Parathyroid adenoma (tissue), 2 donors: ENCODE data around the gene FBXO22.

Experiments
- H2AFZ ChIP-seq: fragments of 300-600 bp; sonication (generic); one replicate; pipeline ENCODE4 v1.7.0; 2017; ENCODE audit warnings: antibody characterized with exemption, mild to moderate bottlenecking
- H3K27ac ChIP-seq: fragments of 300-600 bp; sonication (generic); one replicate; pipeline ENCODE4 v1.7.0; 2017
- H3K27me3 ChIP-seq: fragments of 300-600 bp; sonication (generic); one replicate; pipeline ENCODE4 v1.7.0; 2017; ENCODE audit warnings: low read length; ENCODE audit not compliant: control insufficient read depth, insufficient read depth
- H3K36me3 ChIP-seq: fragments of 300-600 bp; sonication (generic); one replicate; pipeline ENCODE4 v1.7.0; 2017; ENCODE audit warnings: low read length; ENCODE audit not compliant: control insufficient read depth, insufficient read depth
- H3K4me1 ChIP-seq: fragments of 300-600 bp; sonication (generic); one replicate; pipeline ENCODE4 v1.7.0; 2017; ENCODE audit warnings: control low read depth
- H3K4me2 ChIP-seq: fragments of 300-600 bp; sonication (generic); one replicate; pipeline ENCODE4 v1.7.0; 2017; ENCODE audit warnings: low read length
- H3K4me3 ChIP-seq: fragments of 300-600 bp; sonication (generic); one replicate; pipeline ENCODE4 v1.7.0; 2017; ENCODE audit warnings: low read depth, low read length
- H3K79me2 ChIP-seq: fragments of 300-600 bp; sonication (generic); one replicate; pipeline ENCODE4 v1.7.0; 2017; ENCODE audit warnings: control low read depth
- H3K9ac ChIP-seq: fragments of 300-600 bp; sonication (generic); one replicate; pipeline ENCODE4 v1.7.0; 2017; ENCODE audit warnings: mild to moderate bottlenecking
- H3K9me3 ChIP-seq: fragments of 300-600 bp; sonication (generic); one replicate; pipeline ENCODE4 v1.7.0; 2017; ENCODE audit warnings: low read length; ENCODE audit not compliant: control insufficient read depth
- CTCF ChIP-seq: fragments of 300-600 bp; sonication (generic); IDR thresholded peaks from one replicate; pipeline ENCODE4 v1.7.0; 2017; ENCODE audit warnings: antibody characterized with exemption, mild to moderate bottlenecking
- donor health status: primary hyperparathyroidism.

The FBXO22 gene

GRCh38 chr15:75942464-75942863 lies 38.8 kb downstream of the FBXO22 start:
- no peaks in the 10 kb centered on the region for H3K9me3 ChIP-seq
- H3K9ac ChIP-seq, result no peak overlapping the region
- no peak overlapping the region for H3K27ac ChIP-seq
- no peaks in the 10 kb centered on the region for H3K4me1 ChIP-seq
- H3K27me3 ChIP-seq, result no peaks in the 10 kb centered on the region
- H3K36me3 ChIP-seq, result no peaks in the 10 kb centered on the region
- H3K4me2 ChIP-seq, result no peak overlapping the region
- no peak overlapping the region for H2AFZ ChIP-seq
- no peaks in the 10 kb centered on the region for H3K79me2 ChIP-seq
- TF ChIP-seq CTCF, result no peak
- no peak overlapping the region for H3K4me3 ChIP-seq

- Histone ChIP-seq H2AFZ (no peak overlapping the region), H3K4me1 (no peaks in the 10 kb centered on the region), H3K4me3 (no peak overlapping the region), H3K9ac (no peak overlapping the region), H3K27me3 (no peaks in the 10 kb centered on the region), H3K27ac (no peak overlapping the region), H3K79me2 (no peaks in the 10 kb centered on the region), H3K4me2 (no peak overlapping the region), H3K9me3 (no peaks in the 10 kb centered on the region), H3K36me3 (no peaks in the 10 kb centered on the region)
- TF ChIP-seq CTCF, result no peak
Measured at GRCh38 chr15:75943246-75943645, 39.6 kb downstream of the FBXO22 start.

GRCh38 chr15:75943713-75944215 lies 40.1 kb downstream of the FBXO22 start:
- H3K27me3 ChIP-seq, result no peaks in the 10 kb centered on the region
- H3K9ac ChIP-seq, result no peak overlapping the region
- no peaks in the 10 kb centered on the region for H3K79me2 ChIP-seq
- no peak for TF ChIP-seq CTCF
- no peaks in the 10 kb centered on the region for H3K9me3 ChIP-seq
- H3K4me2 ChIP-seq, result no peak overlapping the region
- H3K27ac ChIP-seq, result no peak overlapping the region
- no peaks in the 10 kb centered on the region for H3K36me3 ChIP-seq
- no peak overlapping the region for H2AFZ ChIP-seq
- H3K4me3 ChIP-seq, result no peak overlapping the region
- H3K4me1 ChIP-seq, result no peaks in the 10 kb centered on the region

- Histone ChIP-seq H3K4me2 (no peak overlapping the region), H3K27ac (no peak overlapping the region), H3K4me3 (no peak overlapping the region), H3K27me3 (no peaks in the 10 kb centered on the region), H2AFZ (no peak overlapping the region), H3K36me3 (no peaks in the 10 kb centered on the region), H3K9me3 (no peaks in the 10 kb centered on the region), H3K79me2 (no peaks in the 10 kb centered on the region), H3K4me1 (no peaks in the 10 kb centered on the region), H3K9ac (no peak overlapping the region)
- TF ChIP-seq CTCF, result no peak
Measured at GRCh38 chr15:75945953-75946352, 42.3 kb downstream of the FBXO22 start.

GRCh38 chr15:75947092-75947491 lies 43.4 kb downstream of the FBXO22 start:
- H3K79me2 ChIP-seq, result no peaks in the 10 kb centered on the region
- no peaks in the 10 kb centered on the region for H3K9me3 ChIP-seq
- no peak overlapping the region for H2AFZ ChIP-seq
- H3K36me3 ChIP-seq, result no peaks in the 10 kb centered on the region
- TF ChIP-seq CTCF, result no peak
- H3K9ac ChIP-seq, result no peak overlapping the region
- no peak overlapping the region for H3K27ac ChIP-seq
- H3K4me3 ChIP-seq, result no peak overlapping the region
- no peaks in the 10 kb centered on the region for H3K4me1 ChIP-seq
- no peaks in the 10 kb centered on the region for H3K27me3 ChIP-seq
- H3K4me2 ChIP-seq, result no peak overlapping the region
